DMS79 (cell line): ENCODE measurements around the gene UPK1B.
"Not testable (repeated sequence)": the region's sequence is repeated elsewhere in the genome, so short reads cannot be mapped to it uniquely, and the experiment has no call there.

Experiments
- DNase-seq: peaks from one replicate; lab custom pipeline; 2025; lab: John Stamatoyannopoulos, UW

Gene UPK1B

GRCh38 chr3:119223511-119223910, 50.1 kb downstream of the UPK1B start:
- no peak for DNase-seq

DNA sequence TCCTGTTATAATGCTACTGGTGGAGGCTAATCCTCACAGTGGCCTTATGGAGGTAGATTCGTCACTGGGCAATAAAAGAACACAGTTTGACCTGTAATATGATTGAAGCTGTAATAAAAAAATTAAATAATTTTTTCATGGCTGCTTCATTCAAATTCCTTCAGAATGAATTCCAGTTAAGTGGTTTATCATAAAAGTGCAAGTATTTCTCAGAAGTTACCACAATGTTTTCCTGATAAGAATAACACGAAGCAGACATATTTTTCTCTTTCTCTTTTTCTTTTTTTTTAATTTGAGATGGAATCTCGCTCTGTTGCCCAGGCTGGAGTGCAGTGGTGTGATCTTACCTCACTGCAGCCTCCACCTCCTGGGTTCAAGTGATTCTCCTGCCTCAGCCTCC, 51.7 kb downstream of the UPK1B start:
- DNase-seq: no peak

- DNase-seq: peak; percentile 7
These were observed 53.9 kb downstream of the UPK1B start for GRCh38 chr3:119227070-119227850.

GRCh38 chr3:119228373-119229145, 55.2 kb downstream of the UPK1B start:
- no peak for DNase-seq

GRCh38 chr3:119229190-119229589, 55.8 kb downstream of the UPK1B start:
- no peak for DNase-seq

GRCh38 chr3:119230071-119230470, 56.7 kb downstream of the UPK1B start:
- DNase-seq: no peak

DNA sequence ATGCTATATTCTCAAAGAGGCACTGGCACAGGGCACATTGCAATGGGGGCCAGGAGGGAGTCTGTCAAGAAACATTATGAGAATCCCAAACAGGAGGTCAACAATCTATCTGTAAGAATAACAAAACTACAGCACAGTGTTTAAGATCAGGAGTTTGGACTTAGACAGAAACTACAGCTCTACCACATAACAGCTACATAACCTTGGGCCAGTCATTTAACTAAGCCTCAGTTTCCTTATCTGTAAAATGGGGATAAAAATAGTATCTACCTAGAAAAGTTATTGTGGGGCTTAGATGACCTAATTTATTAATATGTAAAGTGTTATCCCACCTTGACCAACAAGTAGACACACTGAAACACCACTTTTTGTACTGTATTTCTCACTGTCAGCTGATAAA, 57.3 kb downstream of the UPK1B start:
- no peak for DNase-seq

GRCh38 chr3:119234610-119235009, 61.2 kb downstream of the UPK1B start:
- no peak for DNase-seq

- DNase-seq: no peak
These were observed 61.8 kb downstream of the UPK1B start for GRCh38 chr3:119235151-119235550.

GRCh38 chr3:119236756-119237155, 63.4 kb downstream of the UPK1B start:
- DNase-seq: no peak

- no peak for DNase-seq
These were observed 63.9 kb downstream of the UPK1B start for GRCh38 chr3:119237299-119237698.

GRCh38 chr3:119238363-119238762, 65.0 kb downstream of the UPK1B start:
- DNase-seq: no peak

GRCh38 chr3:119239206-119239820, 65.9 kb downstream of the UPK1B start:
- DNase-seq: no peak

DNA sequence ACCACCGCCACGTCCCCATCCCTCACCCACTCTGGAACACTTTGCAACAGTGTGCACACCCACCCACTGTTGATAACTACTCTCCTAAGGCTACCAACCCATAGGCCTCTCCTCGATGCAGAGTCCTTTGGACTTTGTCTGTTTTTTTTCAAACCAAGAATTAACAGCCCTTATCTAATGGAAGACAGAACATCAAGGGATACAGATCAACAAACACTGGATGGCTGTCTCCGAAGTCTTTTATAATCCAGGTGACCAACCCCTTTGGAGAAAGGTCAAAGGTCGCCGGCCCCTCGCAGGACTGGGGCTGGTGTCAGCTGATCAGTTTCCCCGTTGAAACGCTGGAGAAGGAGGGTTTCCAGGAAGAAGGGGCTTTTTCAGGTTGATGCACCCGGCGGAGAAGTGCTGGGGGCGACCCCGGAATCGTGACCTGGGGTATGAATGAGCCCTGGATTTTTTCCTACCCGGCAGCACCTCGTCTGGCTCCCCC, 66.7 kb downstream of the UPK1B start:
- no peak for DNase-seq

GRCh38 chr3:119240591-119241434, 67.4 kb downstream of the UPK1B start, which contains the start of gene B4GALT4:
Gene B4GALT4 (minus strand): TSS chr3:119240878. CDS start chr3:119230099, 10,779 bp downstream.
- DNase-seq: peak; percentile 50

- not testable (repeated sequence) for DNase-seq
These were observed 69.1 kb downstream of the UPK1B start for GRCh38 chr3:119242387-119243057.

- not testable (repeated sequence) for DNase-seq
These were observed 69.7 kb downstream of the UPK1B start for GRCh38 chr3:119243058-119243529.

DNA sequence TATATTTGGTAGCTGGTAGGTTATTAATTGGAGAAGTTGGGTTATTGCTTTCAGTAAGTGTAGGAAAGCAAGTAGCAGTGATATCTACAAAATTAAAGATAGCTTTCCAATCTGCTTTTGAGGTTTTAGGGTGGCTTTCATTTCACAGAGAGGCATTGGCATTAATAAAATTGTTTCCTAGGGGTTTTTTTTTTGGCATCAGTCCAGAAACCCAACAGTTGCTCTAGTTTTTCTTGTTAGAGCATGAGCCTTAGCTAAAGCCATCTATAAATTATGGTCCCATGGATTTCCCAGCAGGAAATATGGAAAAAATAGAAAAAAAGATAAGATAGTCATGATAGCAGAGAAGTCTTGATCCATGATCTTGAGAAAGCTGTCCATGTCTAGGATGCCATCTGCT, 70.3 kb downstream of the UPK1B start:
- no peak for DNase-seq

DNA sequence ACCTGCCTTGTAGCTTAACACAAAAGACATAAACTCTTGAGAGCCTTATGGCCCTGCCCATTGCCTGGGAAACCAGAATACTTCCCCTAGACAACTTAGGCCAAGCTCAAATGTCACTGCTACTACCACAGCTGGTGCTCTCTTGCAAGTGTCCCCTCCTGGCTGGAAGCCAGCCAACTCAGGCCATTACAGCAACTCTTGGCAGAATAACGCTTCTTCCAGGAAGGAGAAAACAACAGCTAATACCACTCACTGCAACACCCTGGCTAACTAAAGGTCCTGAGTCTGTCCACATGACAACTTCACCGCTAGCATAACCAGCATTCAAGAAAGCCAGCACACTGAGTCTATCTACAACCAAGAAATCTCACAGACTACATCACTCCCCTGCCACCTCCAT, 72.4 kb downstream of the UPK1B start:
- peak; percentile 15 for DNase-seq
